ENCODE measurements around the gene ITFG1.

DNA sequence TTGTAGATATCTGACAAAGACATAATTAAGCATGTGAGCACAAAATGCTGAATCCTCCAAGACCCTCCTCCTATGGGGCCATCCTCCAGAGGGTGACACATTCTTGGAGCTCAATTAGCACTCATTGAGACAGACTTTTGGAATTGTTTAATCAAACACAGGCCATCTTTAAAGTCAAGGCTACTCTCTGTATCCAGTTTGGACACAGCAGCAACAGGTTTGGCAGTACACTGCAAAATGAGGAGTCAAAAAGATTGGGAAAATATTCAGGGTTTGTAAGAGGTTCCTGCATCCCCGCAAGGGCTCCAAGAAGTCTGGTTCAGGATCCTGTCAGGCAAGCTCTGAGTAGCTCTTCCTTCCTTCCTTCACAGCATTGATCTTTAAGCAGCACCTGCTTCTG lies 1.3 kb downstream of the ITFG1 start:
- TF ChIP-seq NR2F1 (CRISPR knock-in tag; IDR thresholded peaks at IDR 0.05) (no peak), ZSCAN21 (CRISPR knock-in tag; IDR thresholded peaks at IDR 0.05; ENCODE audit: borderline replicate concordance) (no peak), ZNF629 (CRISPR knock-in tag; conservative IDR thresholded peaks at IDR 0.05) (no peak), HNF1B (CRISPR knock-in tag; IDR thresholded peaks at IDR 0.05) (no peak)

Measured in HepG2 (cell line).